Stimulated activated CD4-positive, alpha-beta T cell treated with anti-CD3 and anti-CD28 coated beads, Interleukin-15, amount 100 ng/mL, for 1 hour (primary cell): ENCODE measurements around the gene TRPM4.
"Not testable (repeated sequence)": the region's sequence is repeated elsewhere in the genome, so short reads cannot be mapped to it uniquely, and the experiment has no call there.

Experiments used
- DNase-seq, 2 donors: peaks; one replicate each; pipeline ENCODE4 v3.0.0-alpha.2; 2020; ENCODE audit warnings: low read depth in 1 of 2, low spot score in 1 of 2

Gene TRPM4

DNA sequence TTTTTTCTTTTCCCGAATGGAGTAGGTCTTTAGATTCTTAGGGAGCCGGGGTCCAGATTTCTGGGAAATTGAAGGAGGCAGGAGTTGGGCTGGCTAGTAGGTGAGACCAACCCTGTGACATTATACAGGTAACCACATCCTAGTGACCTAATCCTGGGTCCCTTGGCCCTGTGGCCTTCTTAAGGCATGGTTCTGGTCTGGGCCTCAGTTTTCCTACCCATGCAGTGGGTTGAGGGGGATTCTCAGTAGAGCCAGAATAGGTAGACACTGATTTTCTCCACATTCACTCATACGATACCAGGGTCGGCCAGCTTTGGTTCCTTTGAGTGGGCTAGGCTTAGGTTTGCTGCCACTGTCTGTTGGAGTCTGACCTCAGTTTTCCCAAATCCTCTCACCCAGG lies 31.0 kb upstream of the TRPM4 start:
- no peak for DNase-seq

DNA sequence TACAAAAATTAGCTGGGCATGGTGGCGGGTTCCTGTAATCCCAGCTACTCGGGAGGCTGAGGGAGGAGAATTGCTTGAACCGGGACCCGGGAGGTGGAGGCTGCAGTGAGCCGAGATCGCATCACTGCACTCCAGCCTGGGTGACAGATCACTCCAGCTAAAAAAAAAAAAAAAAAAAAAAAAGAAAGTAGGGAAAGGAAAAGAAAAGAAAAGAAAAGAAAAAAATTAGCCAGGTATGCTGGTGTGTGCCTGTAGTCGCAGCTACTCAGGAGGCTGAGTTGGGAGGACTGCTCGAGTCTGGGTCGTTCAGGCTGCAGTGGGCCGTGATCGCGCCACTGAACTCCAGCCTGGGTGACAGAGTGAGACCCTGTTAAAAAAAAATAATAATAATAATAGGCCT lies 30.4 kb upstream of the TRPM4 start:
- DNase-seq: not testable (repeated sequence)

DNA sequence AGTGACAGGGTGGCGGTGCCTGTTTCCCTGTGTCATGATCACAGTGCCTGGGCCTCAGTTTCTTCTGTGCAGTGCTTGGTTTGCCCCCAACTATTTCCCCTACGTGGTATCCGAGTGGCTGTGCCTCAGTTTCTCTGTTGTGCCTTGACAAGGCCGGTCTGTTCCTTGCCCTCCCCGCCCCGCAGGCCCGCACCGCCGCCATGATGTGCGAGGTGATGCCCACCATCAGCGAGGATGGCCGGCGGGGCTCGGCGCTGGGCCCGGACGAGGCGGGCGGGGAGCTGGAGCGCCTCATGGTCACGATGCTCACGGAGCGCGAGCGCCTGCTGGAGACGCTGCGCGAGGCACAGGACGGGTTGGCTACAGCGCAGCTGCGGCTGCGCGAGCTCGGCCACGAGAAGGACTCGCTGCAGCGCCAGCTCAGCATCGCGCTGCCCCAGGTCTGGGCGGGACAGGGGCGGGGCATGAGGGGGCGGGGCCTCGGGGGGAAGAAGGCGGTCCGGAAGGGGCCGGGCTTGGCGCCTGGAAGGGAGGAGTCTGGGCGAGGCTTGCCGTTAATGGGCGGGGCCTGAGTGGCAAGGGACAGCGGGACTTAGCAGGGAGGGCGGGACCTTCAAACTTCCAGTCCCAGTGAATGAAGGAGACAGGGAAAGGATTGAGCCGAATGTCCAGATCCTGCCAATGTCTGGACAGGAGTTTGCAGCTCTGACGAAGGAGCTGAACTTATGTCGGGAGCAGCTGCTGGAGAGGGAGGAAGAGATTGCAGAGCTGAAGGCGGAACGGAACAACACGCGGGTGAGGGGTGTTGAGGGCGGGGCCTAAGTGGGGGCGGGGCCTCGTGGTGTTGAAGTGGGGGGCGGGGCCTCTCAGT lies 29.7 kb upstream of the TRPM4 start:
- DNase-seq: peak; percentile 92

DNA sequence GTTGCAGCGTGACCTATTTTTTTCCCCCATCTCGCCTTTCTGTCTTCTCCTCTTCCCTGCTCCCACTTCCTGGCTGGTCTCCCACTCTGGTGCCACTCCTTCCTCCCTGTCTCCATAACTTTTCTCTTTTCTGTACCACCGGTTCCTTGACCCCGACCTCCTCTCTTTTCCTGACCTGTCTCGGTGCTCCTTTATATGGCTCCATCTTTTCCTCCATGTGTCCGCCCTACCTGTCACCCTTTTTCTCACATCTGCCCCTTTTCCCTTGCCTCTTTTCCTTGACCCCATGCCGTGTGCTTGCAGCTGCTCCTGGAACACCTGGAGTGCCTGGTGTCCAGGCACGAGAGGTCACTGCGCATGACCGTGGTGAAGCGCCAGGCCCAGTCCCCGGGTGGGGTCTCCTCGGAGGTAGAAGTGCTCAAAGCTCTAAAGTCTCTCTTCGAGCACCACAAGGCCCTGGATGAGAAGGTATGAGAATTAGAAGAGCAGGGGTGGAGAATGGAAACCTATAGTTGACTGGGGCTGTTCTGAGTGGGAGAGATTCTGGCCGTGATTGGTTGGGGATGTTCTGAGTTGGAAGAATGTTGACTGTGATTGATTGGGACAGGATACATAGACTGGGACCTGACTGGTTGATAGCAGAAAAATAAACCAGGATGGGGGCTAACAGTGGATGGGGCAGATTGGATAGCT lies 28.9 kb upstream of the TRPM4 start:
- no peak for DNase-seq

DNA sequence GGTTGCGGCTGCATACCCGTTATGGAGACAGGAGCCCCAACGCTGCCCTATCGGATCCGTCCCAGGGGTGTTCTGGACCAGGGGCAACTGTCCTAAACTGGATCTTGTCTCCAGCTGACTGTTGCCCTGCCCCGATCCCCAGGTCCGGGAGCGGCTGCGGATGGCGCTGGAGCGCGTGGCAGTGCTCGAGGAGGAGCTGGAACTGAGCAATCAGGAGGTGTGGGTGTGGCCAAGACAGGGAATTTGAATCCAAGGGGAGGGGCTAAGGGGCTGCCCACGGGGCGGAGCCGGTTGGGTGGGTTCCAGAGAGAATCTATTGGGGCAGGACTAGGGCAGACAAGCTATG lies 28.4 kb upstream of the TRPM4 start:
- no peak for DNase-seq

DNA sequence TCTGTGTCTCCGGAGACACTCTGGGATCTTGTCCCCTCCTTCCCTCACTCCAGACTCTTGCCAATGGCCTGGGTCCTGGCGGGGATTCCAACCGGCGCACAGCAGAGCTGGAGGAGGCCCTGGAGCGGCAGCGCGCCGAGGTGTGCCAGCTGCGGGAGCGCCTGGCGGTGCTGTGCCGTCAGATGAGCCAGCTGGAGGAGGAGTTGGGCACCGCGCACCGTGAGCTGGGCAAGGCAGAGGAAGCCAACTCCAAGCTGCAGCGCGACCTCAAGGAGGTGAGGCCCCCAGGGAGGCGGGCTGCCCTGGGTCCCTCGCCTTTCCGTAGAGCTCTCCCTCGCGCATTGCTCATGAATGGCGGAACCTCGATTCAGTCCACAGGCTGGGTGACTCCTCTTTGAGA lies 27.3 kb upstream of the TRPM4 start:
- no peak for DNase-seq

DNA sequence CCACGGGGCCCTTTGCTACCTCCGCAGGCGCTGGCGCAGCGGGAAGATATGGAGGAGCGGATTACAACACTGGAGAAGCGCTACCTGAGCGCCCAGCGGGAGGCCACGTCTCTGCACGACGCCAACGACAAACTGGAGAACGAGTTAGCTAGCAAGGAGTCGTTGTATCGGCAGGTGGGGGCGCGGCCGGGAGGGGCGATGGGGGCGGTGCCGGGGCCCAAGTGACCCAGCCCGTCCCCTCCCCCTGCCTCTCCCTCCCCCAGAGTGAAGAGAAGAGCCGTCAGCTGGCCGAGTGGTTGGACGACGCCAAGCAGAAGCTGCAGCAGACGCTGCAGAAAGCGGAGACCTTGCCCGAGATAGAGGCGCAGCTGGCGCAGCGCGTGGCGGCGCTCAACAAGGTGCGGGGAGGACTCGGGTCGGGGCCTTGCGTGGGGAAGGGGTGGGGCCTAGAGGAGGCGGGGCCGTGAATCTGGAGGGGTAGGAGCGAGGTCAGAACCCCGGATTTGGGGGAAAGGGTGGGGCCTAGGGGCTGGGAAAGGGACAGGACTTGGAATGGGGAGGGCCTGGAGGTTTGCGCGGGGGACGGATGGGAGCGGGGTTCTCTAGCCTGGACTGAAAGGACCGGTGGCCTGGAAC lies 24.5 kb upstream of the TRPM4 start:
- no peak for DNase-seq

DNA sequence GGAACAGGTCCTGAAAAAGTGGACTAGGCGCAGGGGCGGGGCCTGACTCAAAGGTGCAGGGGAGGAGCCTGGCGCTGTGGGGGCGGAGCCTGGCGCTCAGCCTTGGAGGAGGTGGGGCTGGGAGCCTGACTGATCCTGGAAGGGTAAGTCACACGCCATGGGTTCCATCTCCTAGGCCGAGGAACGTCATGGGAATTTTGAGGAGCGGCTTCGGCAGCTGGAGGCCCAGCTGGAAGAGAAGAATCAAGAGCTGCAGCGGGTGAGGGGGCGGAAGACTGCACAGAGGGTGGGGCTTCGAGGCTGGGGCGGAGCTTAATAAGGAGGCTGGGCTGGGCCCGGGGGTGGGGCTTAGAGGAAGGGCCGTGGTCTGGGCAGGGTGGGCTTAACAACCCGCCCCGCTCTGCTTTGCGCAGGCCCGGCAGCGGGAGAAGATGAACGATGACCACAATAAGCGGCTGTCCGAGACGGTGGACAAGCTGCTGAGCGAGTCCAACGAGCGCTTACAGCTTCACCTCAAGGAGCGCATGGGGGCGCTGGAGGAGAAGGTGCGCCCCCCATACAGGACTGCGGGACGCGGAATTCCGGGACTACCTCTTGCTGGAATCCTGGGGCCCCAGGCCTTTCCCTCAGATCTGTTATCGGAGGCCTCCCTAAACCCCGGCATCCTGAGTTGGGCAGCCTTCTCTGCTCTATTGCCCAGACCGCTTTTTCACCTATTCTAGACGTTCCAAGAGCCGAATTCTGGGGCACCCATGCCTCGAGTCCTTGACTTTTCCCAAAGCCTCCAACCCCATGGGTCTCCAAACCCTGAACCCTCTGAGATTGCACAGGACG lies 23.8 kb upstream of the TRPM4 start:
- DNase-seq: no peak

DNA sequence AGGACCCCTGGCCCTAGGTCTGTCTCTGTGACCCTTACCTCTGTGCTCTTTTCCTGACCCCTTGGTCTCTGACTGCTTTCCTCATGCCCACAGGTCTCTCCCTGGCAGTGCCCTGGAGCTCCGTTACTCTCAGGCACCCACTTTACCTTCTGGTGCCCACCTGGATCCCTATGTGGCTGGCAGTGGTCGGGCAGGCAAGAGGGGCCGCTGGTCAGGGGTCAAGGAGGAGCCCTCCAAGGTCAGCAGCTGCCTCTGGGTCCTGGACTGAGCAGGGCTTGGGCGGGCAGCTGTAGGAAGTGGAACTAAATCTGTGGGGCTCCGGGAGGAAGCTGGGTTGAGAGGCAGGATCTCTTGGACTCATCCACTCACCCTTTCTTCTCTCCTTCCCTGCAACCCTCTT lies 21.9 kb upstream of the TRPM4 start:
- no peak for DNase-seq

DNA sequence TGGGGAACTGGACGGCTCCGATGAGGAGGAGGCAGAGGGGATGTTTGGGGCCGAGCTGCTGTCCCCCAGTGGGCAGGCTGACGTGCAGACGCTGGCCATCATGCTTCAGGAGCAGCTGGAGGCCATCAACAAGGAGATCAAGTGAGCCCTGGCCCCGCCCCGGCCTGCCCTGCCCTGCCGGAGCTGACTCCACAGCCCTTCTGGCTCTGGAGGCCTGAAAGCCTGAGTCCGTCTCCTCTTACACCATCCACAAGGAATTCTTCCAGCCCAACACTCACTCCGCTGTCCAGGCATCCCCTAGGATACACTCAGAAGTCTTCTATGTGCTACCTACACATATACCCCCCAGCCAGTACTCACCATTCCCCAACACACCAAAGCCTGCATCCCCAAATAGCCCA lies 20.8 kb upstream of the TRPM4 start:
- no peak for DNase-seq

DNA sequence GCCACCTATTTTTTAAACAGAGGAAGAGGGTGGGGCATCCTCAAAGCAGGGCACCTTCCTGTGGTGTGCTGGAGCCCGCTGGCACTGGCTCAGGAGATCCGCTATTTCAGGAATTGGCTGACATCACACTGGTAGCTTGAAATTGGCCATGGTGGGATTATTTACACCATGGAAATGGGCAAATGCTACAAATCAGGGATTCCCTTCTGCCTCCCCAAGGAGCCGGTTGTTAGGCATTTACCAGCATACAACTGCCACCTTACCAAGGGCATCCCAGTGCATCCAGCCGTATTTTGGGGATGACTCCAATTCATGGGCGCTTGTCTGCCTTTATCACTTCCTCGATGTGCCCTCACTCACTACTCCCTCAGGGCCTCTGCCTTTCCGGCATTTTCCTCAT lies 16.6 kb upstream of the TRPM4 start:
- DNase-seq: no peak

DNA sequence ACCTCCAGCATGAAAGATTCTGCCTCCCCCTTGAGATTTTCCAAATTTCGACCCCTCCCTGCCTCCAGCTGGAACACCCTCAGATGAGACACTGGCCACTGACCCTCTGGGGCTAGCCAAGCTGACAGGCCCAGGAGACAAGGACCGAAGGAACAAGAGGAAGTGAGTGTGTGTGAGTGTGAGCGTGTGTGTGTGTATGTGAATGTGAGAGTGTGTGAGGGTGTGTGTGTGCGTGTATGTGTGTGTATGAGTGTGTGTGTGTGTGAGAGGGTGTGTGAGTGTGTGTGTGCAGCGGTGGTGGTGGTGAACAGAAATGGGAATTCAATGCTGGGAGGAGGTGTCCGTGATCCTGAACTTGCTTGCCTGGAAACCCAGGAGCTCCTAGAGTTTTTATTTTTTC lies 16.2 kb upstream of the TRPM4 start:
- no peak for DNase-seq

DNA sequence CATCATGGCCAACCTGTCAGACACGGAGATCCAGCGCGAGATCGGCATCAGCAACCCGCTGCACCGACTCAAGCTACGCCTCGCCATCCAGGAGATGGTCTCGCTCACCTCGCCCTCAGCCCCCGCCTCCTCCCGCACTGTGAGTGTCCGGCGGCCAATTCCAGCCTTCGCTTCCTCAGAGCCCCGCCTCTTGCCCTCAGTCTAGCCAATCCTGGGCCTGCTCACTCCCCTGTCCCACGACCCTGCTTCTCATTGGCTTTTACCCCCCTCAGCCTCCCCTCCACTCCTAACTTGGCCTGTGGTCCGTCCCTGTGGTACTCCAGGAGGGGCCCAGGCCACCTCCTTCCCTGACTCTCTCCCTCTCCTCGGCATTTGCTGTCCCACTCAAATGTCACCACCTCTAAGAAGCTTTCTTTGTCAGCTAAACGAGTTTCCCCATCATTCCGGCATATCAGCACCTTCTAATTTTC lies 14.7 kb upstream of the TRPM4 start:
- peak in 1 of 2 donors; percentile 49 for DNase-seq

DNA sequence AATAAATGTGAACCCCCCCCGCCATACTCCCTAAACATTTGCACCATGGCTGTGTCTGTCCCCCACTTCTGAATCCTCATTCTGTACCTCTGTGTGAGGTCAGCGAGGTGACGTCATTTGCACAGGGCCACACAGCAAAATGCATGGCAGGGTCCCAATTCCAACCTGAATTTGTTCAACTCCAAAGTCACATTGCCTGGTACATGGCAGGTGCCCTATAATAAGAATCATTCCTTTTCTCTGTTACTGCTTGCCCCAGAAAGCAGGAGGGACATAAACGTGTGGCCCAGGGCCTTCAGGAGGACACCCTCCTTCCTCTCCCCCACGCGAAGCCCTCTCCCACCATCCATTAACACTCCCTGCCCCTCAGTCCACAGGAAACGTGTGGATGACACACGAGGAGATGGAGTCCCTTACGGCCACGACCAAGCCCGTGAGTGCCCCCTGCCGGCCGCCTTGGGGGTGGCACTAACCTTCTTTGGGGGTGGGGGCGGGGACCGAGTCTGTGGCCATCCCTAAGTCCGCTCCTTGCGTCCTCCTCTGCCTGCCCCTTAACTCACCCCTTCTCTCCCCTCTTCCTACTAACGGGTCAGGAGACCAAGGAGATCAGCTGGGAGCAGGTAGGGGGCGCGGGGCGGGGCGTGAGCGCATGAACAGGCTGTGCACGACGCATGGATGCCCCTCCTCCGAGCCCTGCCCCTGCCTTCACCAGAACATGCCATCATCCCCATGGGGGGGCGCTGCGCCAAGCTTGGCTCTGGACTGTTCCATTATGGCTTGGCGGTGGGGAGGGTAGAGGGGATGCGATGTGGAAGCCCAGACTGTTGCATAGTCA lies 11.8 kb upstream of the TRPM4 start:
- DNase-seq: peak; percentile 53 to 73

DNA sequence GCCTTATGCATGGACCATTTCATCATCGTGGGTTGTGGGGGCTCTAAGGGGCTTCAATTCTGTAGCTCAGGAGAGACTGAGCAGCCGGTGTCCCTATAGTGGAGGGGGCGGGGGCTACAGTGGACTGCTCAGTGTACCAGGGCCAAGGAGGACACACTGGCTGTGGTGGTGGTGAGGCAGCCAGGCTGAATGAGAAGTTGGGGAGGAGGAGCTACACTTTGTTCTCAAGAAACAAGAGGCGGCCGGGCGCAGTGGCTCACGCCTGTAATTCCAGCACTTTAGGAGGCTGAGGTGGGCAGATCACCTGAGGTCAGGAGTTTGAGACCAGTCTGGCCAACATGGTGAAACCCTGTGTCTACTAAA lies 11.2 kb upstream of the TRPM4 start:
- DNase-seq: not testable (repeated sequence)

DNA sequence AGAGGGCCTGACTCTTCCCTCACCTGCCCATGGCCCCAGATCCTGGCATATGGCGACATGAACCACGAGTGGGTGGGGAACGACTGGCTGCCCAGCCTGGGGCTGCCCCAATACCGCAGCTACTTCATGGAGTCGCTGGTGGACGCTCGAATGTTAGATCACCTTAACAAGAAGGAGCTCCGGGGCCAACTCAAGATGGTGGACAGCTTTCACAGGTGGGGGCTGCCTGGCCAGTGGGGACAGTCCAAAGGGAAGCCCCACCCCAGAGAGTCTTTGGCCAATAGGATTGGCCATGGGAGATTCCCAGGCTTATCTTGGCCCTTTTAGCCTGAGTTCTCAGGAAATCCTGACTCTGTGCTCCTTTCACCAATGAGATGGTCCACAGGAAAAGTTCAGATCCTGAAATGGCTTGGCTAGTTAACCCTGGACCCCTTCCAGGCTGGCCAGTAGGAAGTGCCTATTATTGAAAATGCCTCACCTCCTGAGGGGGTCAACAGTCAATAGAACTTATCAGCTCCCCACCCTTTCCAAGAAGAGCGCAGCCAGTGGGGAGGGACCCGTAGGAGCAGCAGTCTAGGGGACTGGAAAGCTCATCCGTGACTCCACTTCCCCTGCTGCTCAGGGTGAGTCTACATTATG lies 9.4 kb upstream of the TRPM4 start:
- no peak for DNase-seq

DNA sequence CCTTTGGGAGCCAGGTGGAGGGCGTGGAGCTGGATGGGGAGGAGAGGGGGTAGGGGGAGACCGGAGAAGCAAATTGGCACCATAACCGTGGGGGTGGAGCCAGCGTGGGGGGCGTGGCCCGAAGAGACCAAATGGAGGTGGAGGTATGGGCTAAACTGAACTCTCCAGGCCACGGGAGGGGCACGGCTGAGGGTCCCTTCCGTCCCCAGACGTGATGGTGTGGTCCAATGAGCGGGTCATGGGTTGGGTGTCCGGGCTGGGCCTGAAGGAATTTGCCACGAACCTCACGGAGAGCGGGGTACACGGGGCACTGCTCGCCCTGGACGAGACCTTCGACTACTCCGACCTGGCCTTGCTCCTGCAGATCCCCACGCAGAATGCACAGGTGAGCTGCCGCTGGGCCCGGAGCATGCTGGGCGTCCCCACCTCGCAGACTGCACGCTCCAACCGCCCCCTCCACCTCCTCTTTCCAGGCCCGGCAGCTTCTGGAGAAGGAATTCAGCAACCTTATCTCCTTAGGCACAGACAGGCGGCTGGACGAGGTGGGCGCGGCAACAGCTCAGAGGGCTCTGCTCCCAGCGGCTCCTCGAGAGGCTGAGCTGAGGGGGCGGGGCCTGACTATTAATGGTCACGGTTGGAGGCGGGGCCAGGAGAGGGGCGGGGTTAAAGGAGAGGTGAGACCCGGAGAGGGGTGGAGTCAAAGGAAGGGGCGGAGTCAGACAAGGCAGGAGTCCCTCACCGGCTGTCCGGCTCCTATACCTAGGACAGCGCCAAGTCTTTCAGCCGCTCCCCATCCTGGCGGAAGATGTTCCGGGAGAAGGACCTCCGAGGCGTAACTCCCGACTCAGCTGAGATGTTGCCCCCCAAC lies 8.6 kb upstream of the TRPM4 start:
- peak; percentile 50 to 70 for DNase-seq

DNA sequence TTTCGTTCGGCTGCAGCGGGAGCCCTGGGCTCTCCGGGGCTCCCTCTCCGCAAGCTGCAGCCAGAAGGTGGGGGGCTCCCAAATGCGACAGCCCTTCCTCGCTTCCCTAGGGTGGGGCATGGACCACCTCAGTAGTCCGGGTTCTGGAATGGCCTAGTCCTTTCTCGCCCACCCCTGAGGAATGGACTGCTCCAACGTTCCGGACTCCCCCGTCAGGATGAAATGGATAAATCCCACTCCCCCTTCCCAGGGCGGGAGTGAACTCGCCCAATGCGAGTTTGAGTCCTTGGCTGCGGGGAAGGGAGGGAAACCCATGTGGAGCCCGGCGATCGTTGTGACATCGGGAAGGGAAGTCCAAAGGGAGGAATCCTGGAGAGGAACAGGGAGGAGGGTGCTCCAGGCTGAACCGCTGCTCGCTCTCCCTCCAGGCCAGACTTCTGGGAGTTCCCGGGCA lies 7.9 kb upstream of the TRPM4 start:
- no peak for DNase-seq
